HG03565 (cell line): ENCODE results near the gene RNF126.

ENCODE experiments used
- ATAC-seq: cut with Tn5 transposase; IDR thresholded peaks from one replicate; pipeline ENCODE4 v1.9.1; 2021; ENCODE audit warnings: mild to moderate bottlenecking, moderate library complexity; ENCODE audit not compliant: unreplicated experiment

RNF126 gene

GRCh38 chr19:664913-665443, 2.0 kb upstream of the RNF126 start:
- ATAC-seq = no peak

GRCh38 chr19:663682-664117, 686 bp upstream of the RNF126 start:
- ATAC-seq = no peak

- peak; percentile 11 for ATAC-seq
Measured at GRCh38 chr19:662207-662961, 630 bp downstream of the RNF126 start.

GRCh38 chr19:661427-662196, 1.4 kb downstream of the RNF126 start:
- ATAC-seq = no peak

- ATAC-seq = no peak
Measured at GRCh38 chr19:660793-661426, 2.1 kb downstream of the RNF126 start.

GRCh38 chr19:658916-659839, 3.8 kb downstream of the RNF126 start:
- ATAC-seq = no peak

GRCh38 chr19:658059-658839, 4.8 kb downstream of the RNF126 start:
- ATAC-seq = no peak

GRCh38 chr19:657611-658010, 5.4 kb downstream of the RNF126 start:
- ATAC-seq = no peak

GRCh38 chr19:656751-657559, 6.1 kb downstream of the RNF126 start:
- ATAC-seq = no peak

- ATAC-seq = no peak
Measured at GRCh38 chr19:655691-656090, 7.3 kb downstream of the RNF126 start.

GRCh38 chr19:653425-653824, 9.6 kb downstream of the RNF126 start:
- ATAC-seq = no peak

GRCh38 chr19:652467-653389, 10.3 kb downstream of the RNF126 start:
- no peak for ATAC-seq

GRCh38 chr19:651991-652390, 11.0 kb downstream of the RNF126 start:
- no peak for ATAC-seq

GRCh38 chr19:651114-651818, 11.7 kb downstream of the RNF126 start:
- ATAC-seq = no peak

GRCh38 chr19:650121-650520, 12.9 kb downstream of the RNF126 start:
- no peak for ATAC-seq

- ATAC-seq = no peak
Measured at GRCh38 chr19:648904-649801, 13.9 kb downstream of the RNF126 start.
